ENCODE results near the gene EDN3.

DNA sequence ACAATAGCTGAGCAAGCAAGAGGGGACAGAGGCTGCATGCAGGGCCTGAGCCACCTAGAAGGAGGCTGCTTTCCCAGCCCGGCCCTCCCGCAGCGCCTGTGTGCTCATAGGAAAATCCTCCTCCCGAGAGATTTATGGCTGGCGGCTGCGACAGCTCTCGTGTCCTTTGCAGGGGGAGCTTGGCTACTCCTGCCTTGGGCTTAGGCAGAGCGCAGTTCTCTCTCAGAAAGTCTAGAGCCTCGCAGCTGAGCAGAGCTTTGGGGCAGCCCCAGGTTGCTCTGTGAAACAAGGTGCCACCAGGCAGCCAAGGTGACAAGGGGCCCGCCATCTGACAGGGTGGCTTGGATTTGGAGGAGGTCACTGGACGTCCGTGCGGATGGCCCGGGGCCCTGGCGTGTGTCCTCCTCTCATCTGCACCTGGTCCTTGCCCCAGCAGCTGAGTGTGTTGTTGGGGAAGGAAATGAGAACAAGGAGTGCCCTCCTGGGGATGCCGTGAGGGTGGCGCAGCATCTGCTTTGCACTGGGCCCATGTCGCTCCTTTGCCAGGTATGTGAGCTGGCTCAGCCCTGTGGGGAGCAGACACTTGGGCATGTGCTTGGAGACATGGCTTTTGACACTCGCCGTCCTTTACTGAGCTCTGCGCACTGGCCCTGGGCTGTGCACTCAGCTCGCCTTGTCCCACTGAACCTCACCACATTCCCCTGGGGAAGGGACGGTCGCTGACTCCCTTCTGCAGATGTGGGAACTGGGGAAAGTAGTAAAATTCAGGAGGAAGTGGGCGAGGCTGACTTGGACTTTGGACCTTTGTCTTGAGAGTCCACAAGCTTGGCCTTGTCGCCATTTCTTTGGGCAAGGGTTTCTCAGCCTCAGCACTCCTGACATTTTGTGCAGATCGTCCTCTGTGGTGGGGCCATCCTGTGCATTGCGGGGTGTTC lies 41.9 kb downstream of the EDN3 start:
- no peak for TF ChIP-seq POLR2AphosphoS5 (IDR thresholded peaks at IDR 0.05; ENCODE audit: low read depth, low read length)
- no peak for TF ChIP-seq POLR2A (IDR thresholded peaks at IDR 0.05; ENCODE audit: low read depth, low read length)
- no peak for TF ChIP-seq SPI1 (IDR thresholded peaks at IDR 0.05; ENCODE audit: low read depth, low read length)
- TF ChIP-seq PAX5 (IDR thresholded peaks at IDR 0.05; ENCODE audit: insufficient read depth, low read length, severe bottlenecking) = no peak

Data from GM12891 (cell line).